GM23248 (cell line): ENCODE measurements around the gene SLITRK3. TPM values are rescaled to one million over a fixed set of nuclear protein-coding genes. Genes with fewer than 3 reads are reported as not detected.

Experiments
- DNase-seq: peaks from one replicate; pipeline ENCODE4 v3.0.0-alpha.2; 2015
- H2AFZ ChIP-seq: fragments of 200-600 bp; sonication (generic); 2 replicates; pipeline ENCODE4 v1.6.1; 2016; ENCODE audit warnings: antibody characterized with exemption
- H3F3A ChIP-seq: fragments of 200-600 bp; sonication (generic); 2 replicates; pipeline ENCODE4 v1.6.1; 2016; ENCODE audit warnings: mild to moderate bottlenecking, antibody characterized with exemption, mixed run types; ENCODE audit not compliant: insufficient read depth
- H3K27ac ChIP-seq: fragments of 200-600 bp; sonication (generic); 2 replicates; pipeline ENCODE4 v1.5.1; 2016; ENCODE audit warnings: mild to moderate bottlenecking
- H3K27me3 ChIP-seq: fragments of 200-600 bp; sonication (generic); replicated peaks from 2 replicates; pipeline ENCODE4 v1.6.1; 2016; ENCODE audit warnings: mild to moderate bottlenecking; ENCODE audit not compliant: insufficient read depth
- H3K36me3 ChIP-seq: fragments of 200-600 bp; sonication (generic); 2 replicates; pipeline ENCODE4 v1.6.1; 2016; ENCODE audit warnings: low read depth, mild to moderate bottlenecking
- H3K4me1 ChIP-seq: fragments of 200-600 bp; sonication (generic); 2 replicates; pipeline ENCODE4 v1.6.1; 2016; ENCODE audit warnings: mild to moderate bottlenecking; ENCODE audit not compliant: insufficient read depth
- H3K4me2 ChIP-seq: fragments of 200-600 bp; sonication (generic); one replicate; pipeline ENCODE4 v1.6.1; 2016; ENCODE audit warnings: mild to moderate bottlenecking; ENCODE audit not compliant: unreplicated experiment
- H3K4me3 ChIP-seq: fragments of 200-600 bp; sonication (generic); 2 replicates; pipeline ENCODE4 v1.5.1; 2016; ENCODE audit warnings: mild to moderate bottlenecking
- H3K79me2 ChIP-seq: fragments of 200-600 bp; sonication (generic); 2 replicates; pipeline ENCODE4 v1.6.1; 2016; ENCODE audit warnings: mild to moderate bottlenecking; ENCODE audit not compliant: insufficient read depth
- H3K9ac ChIP-seq: fragments of 200-600 bp; sonication (generic); 2 replicates; pipeline ENCODE4 v1.6.1; 2016; ENCODE audit warnings: mild to moderate bottlenecking
- H3K9me2 ChIP-seq: fragments of 200-600 bp; sonication (generic); 2 replicates; pipeline ENCODE4 v1.6.1; 2016; ENCODE audit warnings: mixed run types, mild to moderate bottlenecking, moderate library complexity; ENCODE audit not compliant: insufficient read depth
- H3K9me3 ChIP-seq: fragments of 200-600 bp; sonication (generic); one replicate; pipeline ENCODE4 v1.6.1; 2017; ENCODE audit warnings: low read depth
- H4K20me1 ChIP-seq: fragments of 200-600 bp; sonication (generic); 2 replicates; pipeline ENCODE4 v1.6.0; 2016; ENCODE audit not compliant: insufficient read depth
- EZH2 ChIP-seq: fragments of 200-600 bp; sonication (generic); IDR thresholded peaks from 2 replicates; pipeline ENCODE4 v1.6.1; 2018; ENCODE audit warnings: antibody characterized with exemption, mild to moderate bottlenecking; ENCODE audit not compliant: insufficient read depth, poor library complexity, severe bottlenecking
- EZH2phosphoT487 ChIP-seq: fragments of 200-600 bp; sonication (generic); IDR thresholded peaks from 2 replicates; pipeline ENCODE4 v1.6.1; 2018; ENCODE audit warnings: antibody characterized with exemption, moderate library complexity, mild to moderate bottlenecking, low read depth; ENCODE audit not compliant: insufficient read depth
- WGBS, 2 experiments: methylation state at CpG; one replicate each; pipeline ENCODE4 v1.1.6; 2015 to 2017; ENCODE audit warnings: low lambda C conversion rate in 2 of 2, low coverage in 1 of 2; ENCODE audit errors: missing lambda C conversion rate in 2 of 2; 5-methylcytosine and 5-hydroxymethylcytosine counted together
- in situ Hi-C: fragments of 300-500 bp; cut with MboI; formaldehyde crosslinking; loops from 2 replicates; pipeline ENCODE4 v1.15.0; 2020
- polyA plus RNA-seq: library from polyadenylated mRNA; unstranded; fragments of >200 nt; fragmentation: Nextera tagmentation; extraction: Ambion mirVana; gene quantifications from 2 replicates; pipeline ENCODE4 v1.2.1, GENCODE V29; 2016
- total RNA-seq: library from RNA; depleted of rRNA; stranded (reverse); fragments of >200 nt; shearing (Covaris generic); gene quantifications from 2 replicates; pipeline ENCODE4 v1.2.3, GENCODE V29; 2014

The SLITRK3 gene
- total and polyA plus RNA-seq, 2 experiments from 2014 or later = not detected

GRCh38 chr3:165194511-165195240 lies 1.5 kb downstream of the SLITRK3 start:
- Histone ChIP-seq H3K27me3 (peaks cover 41% of the 10 kb centered on the region), H3K4me2 (no peak overlapping the region), H2AFZ (no peak overlapping the region), H3K9me2 (no peaks in the 10 kb centered on the region), H3K27ac (no peak overlapping the region), H3K4me3 (no peak overlapping the region), H3K9ac (no peak overlapping the region), H3K4me1 (no peaks in the 10 kb centered on the region), H3K9me3 (no peaks in the 10 kb centered on the region), H3F3A (no peaks in the 10 kb centered on the region), H3K79me2 (no peaks in the 10 kb centered on the region), H4K20me1 (no peaks in the 10 kb centered on the region), H3K36me3 (no peaks in the 10 kb centered on the region)
- no peak for DNase-seq
- 22 to 23% methylated on average over 22 of the region's 22 CpGs for WGBS, 2 experiments
- TF ChIP-seq EZH2 (no peak), EZH2phosphoT487 (no peak)
- in situ Hi-C loops = no loop called here

- Histone ChIP-seq H3K9me3 (no peaks in the 10 kb centered on the region), H3K36me3 (no peaks in the 10 kb centered on the region), H4K20me1 (no peaks in the 10 kb centered on the region), H3K27ac (no peak overlapping the region), H3K4me1 (no peaks in the 10 kb centered on the region), H3K27me3 (peaks cover 41% of the 10 kb centered on the region), H3K4me3 (no peak overlapping the region), H3K79me2 (no peaks in the 10 kb centered on the region), H3K9ac (no peak overlapping the region), H3K4me2 (no peak overlapping the region), H3K9me2 (no peaks in the 10 kb centered on the region), H3F3A (no peaks in the 10 kb centered on the region), H2AFZ (no peak overlapping the region)
- no peak for TF ChIP-seq EZH2phosphoT487
- no peak for TF ChIP-seq EZH2
- no peak for DNase-seq
- in situ Hi-C loops = no loop called here
- WGBS, 2 experiments = 8 to 13% methylated on average over 18 of the region's 18 CpGs
Measured at GRCh38 chr3:165193366-165194254, 2.6 kb downstream of the SLITRK3 start.

- H3K4me3 ChIP-seq = no peak overlapping the region
- no peaks in the 10 kb centered on the region for H3K9me2 ChIP-seq
- in situ Hi-C loops = no loop called here
- no peak for DNase-seq
- no peaks in the 10 kb centered on the region for H3F3A ChIP-seq
- no peak overlapping the region for H2AFZ ChIP-seq
- 15 to 22% methylated on average over 13 to 14 of the region's 14 CpGs for WGBS, 2 experiments
- no peak overlapping the region for H3K9ac ChIP-seq
- H3K4me1 ChIP-seq = no peaks in the 10 kb centered on the region
- H3K27ac ChIP-seq = no peak overlapping the region
- H3K9me3 ChIP-seq = no peaks in the 10 kb centered on the region
- no peak overlapping the region for H3K4me2 ChIP-seq
- H4K20me1 ChIP-seq = no peaks in the 10 kb centered on the region
- no peaks in the 10 kb centered on the region for H3K79me2 ChIP-seq
- TF ChIP-seq EZH2phosphoT487 (no peak), EZH2 (no peak)
- peaks cover 36% of the 10 kb centered on the region for H3K27me3 ChIP-seq
- H3K36me3 ChIP-seq = no peaks in the 10 kb centered on the region
Measured at GRCh38 chr3:165192610-165193192, 3.5 kb downstream of the SLITRK3 start.

DNA sequence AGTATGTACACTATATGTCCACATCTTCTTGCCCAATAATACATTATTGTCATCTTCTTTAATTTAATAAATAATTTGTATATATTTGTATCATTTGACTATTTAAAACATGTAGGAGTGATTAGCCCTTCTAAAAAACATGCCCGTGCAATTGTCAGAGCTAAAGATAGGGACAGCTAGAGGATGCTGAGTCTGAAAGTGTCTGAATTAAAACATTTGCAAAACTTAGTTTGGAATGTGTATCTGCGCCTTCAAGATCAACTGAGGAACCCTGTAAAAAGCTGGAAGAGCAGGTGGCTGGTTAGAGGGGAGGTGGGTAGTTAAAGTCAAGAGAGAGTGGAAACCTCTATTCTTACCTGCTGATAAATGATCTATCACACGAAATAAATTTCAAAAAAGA lies 4.7 kb downstream of the SLITRK3 start:
- Histone ChIP-seq H3K4me2 (no peak overlapping the region), H3K9ac (no peak overlapping the region), H3K27me3 (peaks cover 28% of the 10 kb centered on the region), H3K9me2 (no peaks in the 10 kb centered on the region), H3K36me3 (no peaks in the 10 kb centered on the region), H4K20me1 (no peaks in the 10 kb centered on the region), H3K4me1 (no peaks in the 10 kb centered on the region), H3K27ac (no peak overlapping the region), H3F3A (no peaks in the 10 kb centered on the region), H2AFZ (no peak overlapping the region), H3K4me3 (no peak overlapping the region), H3K9me3 (no peaks in the 10 kb centered on the region), H3K79me2 (no peaks in the 10 kb centered on the region)
- 65 to 72% methylated on average over 3 of the region's 3 CpGs for WGBS, 2 experiments
- no peak for DNase-seq
- in situ Hi-C loops = no loop called here
- TF ChIP-seq EZH2 (no peak), EZH2phosphoT487 (no peak)
